Aortic smooth muscle cell (primary cell): ENCODE measurements around the gene CAMK2A. TPM values are rescaled to one million over a fixed set of nuclear protein-coding genes. Genes with fewer than 3 reads are reported as not detected.

Experiments used
- total RNA-seq: library from RNA; depleted of rRNA; stranded (reverse); fragments of >200 nt; gene quantifications from 2 replicates; pipeline ENCODE4 v1.2.3, GENCODE V29; 2014

Gene CAMK2A
- total RNA-seq, result under 0.01 and 0.12 TPM in 2 replicates

DNA sequence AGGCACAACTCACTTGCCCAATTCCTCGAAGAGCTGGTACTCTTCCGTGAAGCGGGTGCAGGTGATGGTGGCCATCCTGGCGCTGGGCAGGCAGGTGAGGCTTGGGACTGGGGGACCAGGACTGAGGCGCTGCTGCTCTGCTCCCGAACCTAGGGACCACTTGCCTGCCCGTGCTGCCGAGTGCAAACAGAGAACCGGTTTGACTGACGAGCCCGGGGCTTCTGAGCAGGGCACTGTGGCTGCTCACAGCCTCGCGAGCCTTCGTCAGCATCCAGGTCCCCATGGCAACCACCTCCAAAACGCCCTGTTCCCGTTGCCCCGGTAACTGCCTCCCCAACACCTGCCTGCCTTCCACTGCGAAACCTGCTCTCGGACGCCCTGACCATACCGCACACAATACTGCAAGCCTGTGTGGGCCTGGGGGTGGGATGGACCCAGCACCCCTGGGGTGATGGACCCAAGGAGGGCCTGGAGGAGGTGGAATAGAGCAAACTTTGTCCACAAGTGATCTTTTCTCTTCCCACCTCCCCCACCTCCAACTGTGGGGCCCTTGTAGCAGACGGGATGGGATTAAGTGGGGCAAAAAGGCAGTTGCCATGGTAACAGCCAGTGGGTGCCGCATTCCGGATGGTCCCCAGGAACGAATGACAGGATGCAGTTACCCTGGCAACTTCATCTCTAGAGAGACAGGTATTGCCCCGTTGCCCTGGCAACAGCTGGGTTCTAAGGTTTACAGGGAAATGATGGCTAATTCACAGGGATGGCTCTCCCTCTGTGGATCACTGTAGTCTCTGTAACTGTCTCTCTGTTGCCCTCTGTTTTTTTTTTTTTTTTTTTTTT lies at the start of gene CAMK2A:
Gene CAMK2A (minus strand): TSS at position 223 of the 840 bp plus-strand sequence. CDS start 148 bp downstream, at position 75.

DNA sequence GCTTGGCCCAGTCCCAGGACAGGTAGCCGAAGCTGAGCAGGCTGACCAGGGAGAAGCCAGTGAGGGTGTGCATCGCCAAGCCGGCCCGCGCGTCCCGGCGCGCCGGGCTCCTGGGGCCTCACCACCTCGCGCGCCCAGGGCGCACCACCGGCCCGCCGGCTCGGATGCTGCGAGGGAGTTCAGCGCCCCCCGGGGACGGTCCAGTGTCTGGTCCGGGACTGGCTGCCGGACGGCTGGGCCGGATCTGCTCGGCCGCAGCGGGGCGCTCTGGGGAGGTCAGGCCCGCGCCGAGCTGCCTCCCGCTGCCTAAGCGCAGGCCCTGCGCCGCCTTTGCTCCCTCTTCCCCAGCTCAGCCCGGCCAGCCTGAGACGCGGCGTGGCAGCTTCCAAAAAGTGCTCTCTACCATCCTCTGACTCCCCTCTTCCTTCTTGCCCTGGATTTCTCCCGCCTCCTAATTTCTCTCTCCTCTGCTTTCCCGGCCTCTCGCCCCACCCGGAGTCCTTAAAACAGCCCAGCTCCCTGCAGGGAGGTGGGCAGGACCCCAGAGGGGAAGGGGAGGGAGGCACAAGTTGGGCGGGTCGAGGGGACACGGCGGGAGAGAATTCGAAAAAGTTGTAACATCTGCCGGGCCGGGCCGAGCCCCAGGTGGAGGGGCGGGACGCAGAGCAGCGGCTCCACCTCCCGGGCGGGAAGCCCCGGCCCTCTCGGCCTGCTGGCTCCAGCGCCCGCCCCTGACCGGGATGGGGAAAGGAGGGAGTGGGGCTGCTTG lies 12.9 kb upstream of the CAMK2A start, which contains the start of gene ARSI:
Gene ARSI (minus strand): TSS at position 605 of the 769 bp plus-strand sequence. CDS start 532 bp downstream, at position 73.

DNA sequence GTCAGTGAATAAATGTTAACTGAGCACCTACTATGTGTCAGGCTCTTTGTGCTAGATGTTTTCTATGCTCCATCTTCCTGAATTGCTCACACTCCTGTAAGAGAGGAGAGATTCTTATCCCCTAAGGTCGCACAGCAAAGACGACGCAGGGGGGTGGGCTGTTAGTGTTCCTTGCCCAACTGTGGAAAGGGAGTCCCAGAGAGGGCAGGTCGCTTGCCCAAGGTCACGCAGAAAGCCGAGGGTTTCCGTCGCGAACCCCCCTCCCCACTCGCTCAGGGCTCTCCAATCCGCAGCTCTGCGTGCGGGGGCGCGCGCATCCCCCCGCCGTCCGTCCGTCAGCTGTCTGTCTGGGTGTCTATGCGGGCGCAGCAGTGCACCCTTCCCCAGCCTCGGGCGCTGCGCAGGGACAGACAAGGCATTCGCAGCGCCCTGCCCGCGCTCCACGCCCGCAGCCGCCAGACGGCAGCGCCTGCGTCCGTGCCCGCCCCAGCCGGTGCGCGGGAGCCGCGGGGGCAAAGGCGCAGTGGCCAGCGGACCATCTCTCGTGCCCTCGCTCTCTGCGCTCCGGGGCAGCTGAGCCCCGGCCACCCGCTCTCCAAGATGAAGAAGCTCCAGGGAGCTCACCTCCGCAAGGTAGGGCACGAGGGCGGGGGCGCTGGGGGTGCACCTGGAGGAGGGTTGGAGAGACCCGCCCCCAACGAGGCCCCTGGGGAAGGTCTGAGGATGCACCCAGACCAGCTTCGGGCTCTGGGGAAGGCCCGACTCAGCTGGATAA lies 99.7 kb downstream of the CAMK2A start, which contains the start of gene SLC6A7:
Gene SLC6A7 (plus strand): TSS at position 335 of the 775 bp plus-strand sequence. CDS start 266 bp downstream, at position 601.

Other genes with a start within 250 kb of the CAMK2A start
- gene CSF1R, start 203.2 kb downstream of the CAMK2A start, total RNA-seq, result under 0.01 TPM in 1 of 2 replicates, not detected in the other
- 159 and 206 TPM in 2 replicates for gene PDGFRB, start 133.9 kb downstream of the CAMK2A start, total RNA-seq
- gene CDX1, start 123.0 kb downstream of the CAMK2A start, total RNA-seq, result 0.12 and 0.13 TPM in 2 replicates
- 0.06 TPM in 1 of 2 replicates, not detected in the other for gene SLC6A7, start 99.7 kb downstream of the CAMK2A start, total RNA-seq
- 0.13 and 0.19 TPM in 2 replicates for gene ARSI, start 13.1 kb upstream of the CAMK2A start, total RNA-seq
- 6.5 and 8.7 TPM in 2 replicates for gene TCOF1, start 67.9 kb upstream of the CAMK2A start, total RNA-seq
- 1.5 and 1.6 TPM in 2 replicates for gene CD74, start 123.1 kb upstream of the CAMK2A start, total RNA-seq
- 2,788 and 3,841 TPM in 2 replicates for gene RPS14, start 160.0 kb upstream of the CAMK2A start, total RNA-seq
- 22.5 and 23.3 TPM in 2 replicates for gene NDST1, start 218.4 kb upstream of the CAMK2A start, total RNA-seq